Measurements from ENCODE around the gene CDC37L1. TPM values are rescaled to one million over a fixed set of nuclear protein-coding genes. Genes with fewer than 3 reads are reported as not detected.

The CDC37L1 gene
- total RNA-seq (10 to 100 TPM; 29.8 to 58.4 (median 36.6) TPM), polyA plus RNA-seq (10 to 100 TPM; 13.4 to 44.8 TPM)
- long read RNA-seq, donor 1, transcript CDC37L1-201 (7 exons, 3,502 nt) = major isoform, 51 of 57 reads
- long read RNA-seq, donor 1, partial matches to known transcripts = 3 of 57 reads
- long read RNA-seq, donor 1, other reads (novel, unspliced or antisense) = 3 of 57 reads
- long read RNA-seq, donor 2, transcript CDC37L1-201 (7 exons, 3,502 nt) = major isoform, 39 of 42 reads
- long read RNA-seq, donor 2, partial matches to known transcripts = 1 of 42 reads
- long read RNA-seq, donor 2, other reads (novel, unspliced or antisense) = 2 of 42 reads
- long read RNA-seq, donor 3, transcript CDC37L1-201 (7 exons, 3,502 nt) = major isoform, 100 of 107 reads
- long read RNA-seq, donor 3, partial matches to known transcripts = 4 of 107 reads
- long read RNA-seq, donor 3, other reads (novel, unspliced or antisense) = 3 of 107 reads

GRCh38 chr9:4679268-4680172, at the start of gene CDC37L1:
Gene CDC37L1, plus strand, starts transcription at chr9:4679569. Its CDS starts 199 bp downstream, at chr9:4679768.
- peak; percentile 99 to 100 (median 99) for ATAC-seq
- DNase-seq = peak; percentile 99
- Histone ChIP-seq H3K27ac (peak within 1 kb of the TSS; percentile 91 to 100 (median 96)), H3K4me3 (peak within 1 kb of the TSS; percentile 67 to 96 (median 78)), H3K4me1 (peaks cover 0 to 40% (median 26%) of the 10 kb centered on the region in 9 donors), H3K36me3 (peaks cover 0 to 4% (median 0%) of the 10 kb centered on the region in 9 donors), H3K9me3 (no peaks in the 10 kb centered on the region), H3K27me3 (no peaks in the 10 kb centered on the region)
- intact Hi-C loops (cut with DNase I) = loop anchor here in 7 of 10 donors (1.0 to 10.0 kb wide), 3 partner anchors 17 to 305 kb away; partner anchors contain the start of genes AK3 (in 7 of the 7), JAK2 (in 1 of the 7) and PLPP6 (in 1 of the 7)
- WGBS, 2 donors = 0% methylated on average over 66 of the region's 66 CpGs
- TF ChIP-seq CTCF (IDR thresholded peaks at IDR 0.05) = peak; percentile 49 to 81 (median 72)

- intact Hi-C loops (cut with DNase I) = loop anchor here in 1 of 10 donors (5.0 kb wide), 1 partner anchor 249 kb away; no protein-coding TSS in a partner anchor
- H3K4me1 ChIP-seq = no peaks in the 10 kb centered on the region
- no peak for TF ChIP-seq CTCF (IDR thresholded peaks at IDR 0.05)
- no peak overlapping the region for H3K27ac ChIP-seq
- peaks cover 0 to 5% (median 0%) of the 10 kb centered on the region in 9 donors for H3K36me3 ChIP-seq
- H3K9me3 ChIP-seq = no peaks in the 10 kb centered on the region
- no peak for ATAC-seq
- WGBS, 2 donors = 28 to 39% methylated on average over 2 of the region's 2 CpGs
- H3K4me3 ChIP-seq = no peak overlapping the region
- DNase-seq = no peak
- H3K27me3 ChIP-seq = no peaks in the 10 kb centered on the region
Observed at GRCh38 chr9:4630836-4631235, 48.5 kb upstream of the CDC37L1 start.

- intact Hi-C loops (cut with DNase I) = loop anchor here in 4 of 10 donors (2.0 to 5.0 kb wide), 2 partner anchors 256 to 257 kb away; no protein-coding TSS in a partner anchor
- WGBS, 2 donors = 84 to 85% methylated on average over 3 of the region's 3 CpGs
Observed at GRCh38 chr9:4638968-4639367, 40.4 kb upstream of the CDC37L1 start.

More at GRCh38 chr9:4638968-4639367, 40.4 kb upstream of the CDC37L1 start:
- Histone ChIP-seq H3K36me3 (no peaks in the 10 kb centered on the region), H3K4me1 (no peaks in the 10 kb centered on the region), H3K27me3 (no peaks in the 10 kb centered on the region), H3K9me3 (no peaks in the 10 kb centered on the region), H3K27ac (no peak overlapping the region), H3K4me3 (no peak overlapping the region)
- TF ChIP-seq CTCF (IDR thresholded peaks at IDR 0.05) = no peak
- DNase-seq (no peak), ATAC-seq (no peak)

All from heart right ventricle (tissue), 16 donors.